ENCODE measurements around the gene AGAP5.
"Not testable (repeated sequence)": the region's sequence is repeated elsewhere in the genome, so short reads cannot be mapped to it uniquely, and the experiment has no call there.

DNA sequence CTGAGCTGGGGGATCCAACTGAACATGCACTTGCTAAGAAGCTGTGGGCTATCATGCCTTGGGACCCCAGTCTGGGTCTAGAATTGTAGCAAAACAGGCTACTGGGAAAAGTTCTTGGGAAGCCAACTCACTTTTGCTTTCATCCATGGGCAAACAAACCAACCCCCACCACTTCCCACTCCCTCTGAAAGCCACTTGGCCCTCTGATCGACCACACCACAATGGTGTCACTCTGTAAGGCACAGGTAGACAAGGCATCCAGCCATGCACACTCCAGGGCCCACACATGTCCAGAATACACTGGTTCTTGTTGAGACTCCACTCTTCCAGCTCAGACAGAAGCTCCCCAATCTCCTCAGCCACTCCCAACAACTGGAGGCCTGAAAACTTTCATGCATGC lies 10.2 kb upstream of the AGAP5 start:
- TF ChIP-seq, protein P1, sequence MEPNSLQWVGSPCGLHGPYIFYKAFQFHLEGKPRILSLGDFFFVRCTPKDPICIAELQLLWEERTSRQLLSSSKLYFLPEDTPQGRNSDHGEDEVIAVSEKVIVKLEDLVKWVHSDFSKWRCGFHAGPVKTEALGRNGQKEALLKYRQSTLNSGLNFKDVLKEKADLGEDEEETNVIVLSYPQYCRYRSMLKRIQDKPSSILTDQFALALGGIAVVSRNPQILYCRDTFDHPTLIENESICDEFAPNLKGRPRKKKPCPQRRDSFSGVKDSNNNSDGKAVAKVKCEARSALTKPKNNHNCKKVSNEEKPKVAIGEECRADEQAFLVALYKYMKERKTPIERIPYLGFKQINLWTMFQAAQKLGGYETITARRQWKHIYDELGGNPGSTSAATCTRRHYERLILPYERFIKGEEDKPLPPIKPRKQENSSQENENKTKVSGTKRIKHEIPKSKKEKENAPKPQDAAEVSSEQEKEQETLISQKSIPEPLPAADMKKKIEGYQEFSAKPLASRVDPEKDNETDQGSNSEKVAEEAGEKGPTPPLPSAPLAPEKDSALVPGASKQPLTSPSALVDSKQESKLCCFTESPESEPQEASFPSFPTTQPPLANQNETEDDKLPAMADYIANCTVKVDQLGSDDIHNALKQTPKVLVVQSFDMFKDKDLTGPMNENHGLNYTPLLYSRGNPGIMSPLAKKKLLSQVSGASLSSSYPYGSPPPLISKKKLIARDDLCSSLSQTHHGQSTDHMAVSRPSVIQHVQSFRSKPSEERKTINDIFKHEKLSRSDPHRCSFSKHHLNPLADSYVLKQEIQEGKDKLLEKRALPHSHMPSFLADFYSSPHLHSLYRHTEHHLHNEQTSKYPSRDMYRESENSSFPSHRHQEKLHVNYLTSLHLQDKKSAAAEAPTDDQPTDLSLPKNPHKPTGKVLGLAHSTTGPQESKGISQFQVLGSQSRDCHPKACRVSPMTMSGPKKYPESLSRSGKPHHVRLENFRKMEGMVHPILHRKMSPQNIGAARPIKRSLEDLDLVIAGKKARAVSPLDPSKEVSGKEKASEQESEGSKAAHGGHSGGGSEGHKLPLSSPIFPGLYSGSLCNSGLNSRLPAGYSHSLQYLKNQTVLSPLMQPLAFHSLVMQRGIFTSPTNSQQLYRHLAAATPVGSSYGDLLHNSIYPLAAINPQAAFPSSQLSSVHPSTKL (CRISPR knock-in tag; IDR thresholded peaks at IDR 0.05) = not testable (repeated sequence)
- not testable (repeated sequence) for TF ChIP-seq ZSCAN29 (CRISPR knock-in tag; conservative IDR thresholded peaks at IDR 0.05); JUNB (CRISPR knock-in tag; IDR thresholded peaks at IDR 0.05; ENCODE audit: borderline replicate concordance); SMARCE1 (IDR thresholded peaks at IDR 0.05; ENCODE audit: borderline replicate concordance); KLF16 (CRISPR knock-in tag; IDR thresholded peaks at IDR 0.05); ZNF224 (CRISPR knock-in tag; IDR thresholded peaks at IDR 0.05); FOSL2 (CRISPR knock-in tag; IDR thresholded peaks at IDR 0.05)
- TF ChIP-seq, protein P2, sequence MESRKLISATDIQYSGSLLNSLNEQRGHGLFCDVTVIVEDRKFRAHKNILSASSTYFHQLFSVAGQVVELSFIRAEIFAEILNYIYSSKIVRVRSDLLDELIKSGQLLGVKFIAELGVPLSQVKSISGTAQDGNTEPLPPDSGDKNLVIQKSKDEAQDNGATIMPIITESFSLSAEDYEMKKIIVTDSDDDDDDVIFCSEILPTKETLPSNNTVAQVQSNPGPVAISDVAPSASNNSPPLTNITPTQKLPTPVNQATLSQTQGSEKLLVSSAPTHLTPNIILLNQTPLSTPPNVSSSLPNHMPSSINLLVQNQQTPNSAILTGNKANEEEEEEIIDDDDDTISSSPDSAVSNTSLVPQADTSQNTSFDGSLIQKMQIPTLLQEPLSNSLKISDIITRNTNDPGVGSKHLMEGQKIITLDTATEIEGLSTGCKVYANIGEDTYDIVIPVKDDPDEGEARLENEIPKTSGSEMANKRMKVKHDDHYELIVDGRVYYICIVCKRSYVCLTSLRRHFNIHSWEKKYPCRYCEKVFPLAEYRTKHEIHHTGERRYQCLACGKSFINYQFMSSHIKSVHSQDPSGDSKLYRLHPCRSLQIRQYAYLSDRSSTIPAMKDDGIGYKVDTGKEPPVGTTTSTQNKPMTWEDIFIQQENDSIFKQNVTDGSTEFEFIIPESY (CRISPR knock-in tag; IDR thresholded peaks at IDR 0.05) = not testable (repeated sequence)
- TF ChIP-seq, protein P3, sequence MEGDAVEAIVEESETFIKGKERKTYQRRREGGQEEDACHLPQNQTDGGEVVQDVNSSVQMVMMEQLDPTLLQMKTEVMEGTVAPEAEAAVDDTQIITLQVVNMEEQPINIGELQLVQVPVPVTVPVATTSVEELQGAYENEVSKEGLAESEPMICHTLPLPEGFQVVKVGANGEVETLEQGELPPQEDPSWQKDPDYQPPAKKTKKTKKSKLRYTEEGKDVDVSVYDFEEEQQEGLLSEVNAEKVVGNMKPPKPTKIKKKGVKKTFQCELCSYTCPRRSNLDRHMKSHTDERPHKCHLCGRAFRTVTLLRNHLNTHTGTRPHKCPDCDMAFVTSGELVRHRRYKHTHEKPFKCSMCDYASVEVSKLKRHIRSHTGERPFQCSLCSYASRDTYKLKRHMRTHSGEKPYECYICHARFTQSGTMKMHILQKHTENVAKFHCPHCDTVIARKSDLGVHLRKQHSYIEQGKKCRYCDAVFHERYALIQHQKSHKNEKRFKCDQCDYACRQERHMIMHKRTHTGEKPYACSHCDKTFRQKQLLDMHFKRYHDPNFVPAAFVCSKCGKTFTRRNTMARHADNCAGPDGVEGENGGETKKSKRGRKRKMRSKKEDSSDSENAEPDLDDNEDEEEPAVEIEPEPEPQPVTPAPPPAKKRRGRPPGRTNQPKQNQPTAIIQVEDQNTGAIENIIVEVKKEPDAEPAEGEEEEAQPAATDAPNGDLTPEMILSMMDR (CRISPR knock-in tag; IDR thresholded peaks at IDR 0.05) = not testable (repeated sequence)

Measured in HepG2 (cell line).